ENCODE measurements around the gene D2HGDH.

D2HGDH gene

GRCh38 chr2:241732513-241733186 lies 1.8 kb upstream of the D2HGDH start:
- DNase-seq (ENCODE audit: low read depth) = peak; percentile 38
- peak overlapping the region; percentile 24; the same call in 1 of the 2 replicates for H3K4me3 ChIP-seq (ENCODE audit: low read length)
- peak; percentile 40 for TF ChIP-seq CTCF (conservative IDR thresholded peaks at IDR 0.05; ENCODE audit: low read length)

- H3K4me3 ChIP-seq (ENCODE audit: low read length) = peak overlapping the region; percentile 55
- TF ChIP-seq CTCF (conservative IDR thresholded peaks at IDR 0.05; ENCODE audit: low read length) = no peak
- DNase-seq (ENCODE audit: low read depth) = no peak
These were observed 831 bp upstream of the D2HGDH start for GRCh38 chr2:241733391-241734207.

GRCh38 chr2:241734208-241734466 lies 293 bp upstream of the D2HGDH start:
- DNase-seq (ENCODE audit: low read depth) = no peak

GRCh38 chr2:241736111-241736510 lies 1.7 kb downstream of the D2HGDH start:
- no peak overlapping the region for H3K4me3 ChIP-seq (ENCODE audit: low read length)
- DNase-seq (ENCODE audit: low read depth) = no peak
- no peak for TF ChIP-seq CTCF (conservative IDR thresholded peaks at IDR 0.05; ENCODE audit: low read length)

More at GRCh38 chr2:241734208-241734466, 293 bp upstream of the D2HGDH start:
- no peak; the same call in 1 of the 2 replicates for TF ChIP-seq CTCF (conservative IDR thresholded peaks at IDR 0.05; ENCODE audit: low read length)
- peak overlapping the region; percentile 55 for H3K4me3 ChIP-seq (ENCODE audit: low read length)

- no peak for TF ChIP-seq CTCF (conservative IDR thresholded peaks at IDR 0.05; ENCODE audit: low read length)
- H3K4me3 ChIP-seq (ENCODE audit: low read length) = no peak overlapping the region
- DNase-seq (ENCODE audit: low read depth) = no peak
These were observed 3.7 kb downstream of the D2HGDH start for GRCh38 chr2:241738040-241738686.

GRCh38 chr2:241739177-241739576 lies 4.7 kb downstream of the D2HGDH start:
- no peak for TF ChIP-seq CTCF (conservative IDR thresholded peaks at IDR 0.05; ENCODE audit: low read length)
- no peak overlapping the region for H3K4me3 ChIP-seq (ENCODE audit: low read length)
- DNase-seq (ENCODE audit: low read depth) = no peak
